GM10248 (cell line): ENCODE data around the gene SLCO2A1.
A peak's percentile ranks its signal among the peaks of the same experiment; 100 is the strongest.

Experiments
- CTCF ChIA-PET: fragments of 300-600 bp; sonication (Branson Sonifier 250); formaldehyde crosslinking; extraction: SDS; loops from one replicate; lab custom pipeline; 2021; ENCODE audit warnings: antibody characterized with exemption; lab: Yijun Ruan, JAX
- POLR2A ChIA-PET: fragments of 350-650 bp; sonication (Branson Sonifier 250); formaldehyde crosslinking; extraction: SDS; loops from one replicate; lab custom pipeline; 2020; ENCODE audit warnings: antibody characterized with exemption; lab: Yijun Ruan, JAX
- DNase-seq: peaks from one replicate; pipeline ENCODE4 v3.0.0; 2012; ENCODE audit errors: extremely low spot score
- TF ChIP-seq, protein P1 (sequence below): IDR thresholded peaks from 2 replicates; pipeline ENCODE4 v1.5.1; 2012; ENCODE audit warnings: mild to moderate bottlenecking, low read depth; ENCODE audit errors: extremely low read depth, missing control alignments, control extremely low read depth

The SLCO2A1 gene

DNA sequence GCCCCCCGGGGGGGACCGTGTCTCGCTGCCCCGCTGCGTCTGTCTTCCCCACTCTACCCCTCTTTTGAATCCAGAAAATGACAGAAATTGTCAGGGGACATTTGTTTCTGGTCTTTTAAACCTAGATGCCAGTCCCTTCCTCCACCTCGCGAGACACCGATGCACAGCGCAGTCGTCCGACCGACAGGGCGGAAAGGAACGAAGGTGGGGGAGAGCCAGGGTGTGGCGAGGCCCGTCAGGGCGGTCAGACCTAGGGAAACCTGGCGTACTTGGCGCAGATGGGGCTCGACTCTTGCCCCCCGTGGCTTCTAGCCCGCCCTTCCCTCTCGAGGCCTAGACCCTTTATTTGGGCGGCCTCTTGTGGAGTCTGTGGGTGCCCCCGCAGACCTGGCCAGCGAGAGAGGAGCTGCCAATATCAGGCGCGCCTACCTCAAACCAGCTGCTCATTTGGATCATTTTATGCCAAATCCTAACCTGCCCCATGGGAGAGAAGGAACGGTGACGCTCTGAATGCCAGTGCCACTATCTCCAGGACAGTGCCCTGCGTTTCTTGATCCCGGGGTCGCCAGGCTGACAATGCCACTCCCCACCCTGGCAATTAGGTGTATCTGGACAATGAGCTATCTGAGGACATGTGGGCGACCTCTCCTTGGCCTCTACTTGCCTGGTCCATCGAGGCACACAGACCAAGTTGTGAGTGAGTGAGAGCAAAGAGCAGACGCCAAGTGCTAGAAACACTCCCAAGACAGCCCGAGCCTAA is 133.5 kb downstream of the SLCO2A1 start:
- DNase-seq, result no peak
- TF ChIP-seq, protein P1, sequence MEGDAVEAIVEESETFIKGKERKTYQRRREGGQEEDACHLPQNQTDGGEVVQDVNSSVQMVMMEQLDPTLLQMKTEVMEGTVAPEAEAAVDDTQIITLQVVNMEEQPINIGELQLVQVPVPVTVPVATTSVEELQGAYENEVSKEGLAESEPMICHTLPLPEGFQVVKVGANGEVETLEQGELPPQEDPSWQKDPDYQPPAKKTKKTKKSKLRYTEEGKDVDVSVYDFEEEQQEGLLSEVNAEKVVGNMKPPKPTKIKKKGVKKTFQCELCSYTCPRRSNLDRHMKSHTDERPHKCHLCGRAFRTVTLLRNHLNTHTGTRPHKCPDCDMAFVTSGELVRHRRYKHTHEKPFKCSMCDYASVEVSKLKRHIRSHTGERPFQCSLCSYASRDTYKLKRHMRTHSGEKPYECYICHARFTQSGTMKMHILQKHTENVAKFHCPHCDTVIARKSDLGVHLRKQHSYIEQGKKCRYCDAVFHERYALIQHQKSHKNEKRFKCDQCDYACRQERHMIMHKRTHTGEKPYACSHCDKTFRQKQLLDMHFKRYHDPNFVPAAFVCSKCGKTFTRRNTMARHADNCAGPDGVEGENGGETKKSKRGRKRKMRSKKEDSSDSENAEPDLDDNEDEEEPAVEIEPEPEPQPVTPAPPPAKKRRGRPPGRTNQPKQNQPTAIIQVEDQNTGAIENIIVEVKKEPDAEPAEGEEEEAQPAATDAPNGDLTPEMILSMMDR, result no peak
- POLR2A ChIA-PET, result no interaction called here
- CTCF ChIA-PET, result interaction anchor here (1.1 to 1.3 kb wide), 2 partner anchors 9 to 14 kb away, joined by 4 read pairs; no protein-coding TSS in a partner anchor

DNA sequence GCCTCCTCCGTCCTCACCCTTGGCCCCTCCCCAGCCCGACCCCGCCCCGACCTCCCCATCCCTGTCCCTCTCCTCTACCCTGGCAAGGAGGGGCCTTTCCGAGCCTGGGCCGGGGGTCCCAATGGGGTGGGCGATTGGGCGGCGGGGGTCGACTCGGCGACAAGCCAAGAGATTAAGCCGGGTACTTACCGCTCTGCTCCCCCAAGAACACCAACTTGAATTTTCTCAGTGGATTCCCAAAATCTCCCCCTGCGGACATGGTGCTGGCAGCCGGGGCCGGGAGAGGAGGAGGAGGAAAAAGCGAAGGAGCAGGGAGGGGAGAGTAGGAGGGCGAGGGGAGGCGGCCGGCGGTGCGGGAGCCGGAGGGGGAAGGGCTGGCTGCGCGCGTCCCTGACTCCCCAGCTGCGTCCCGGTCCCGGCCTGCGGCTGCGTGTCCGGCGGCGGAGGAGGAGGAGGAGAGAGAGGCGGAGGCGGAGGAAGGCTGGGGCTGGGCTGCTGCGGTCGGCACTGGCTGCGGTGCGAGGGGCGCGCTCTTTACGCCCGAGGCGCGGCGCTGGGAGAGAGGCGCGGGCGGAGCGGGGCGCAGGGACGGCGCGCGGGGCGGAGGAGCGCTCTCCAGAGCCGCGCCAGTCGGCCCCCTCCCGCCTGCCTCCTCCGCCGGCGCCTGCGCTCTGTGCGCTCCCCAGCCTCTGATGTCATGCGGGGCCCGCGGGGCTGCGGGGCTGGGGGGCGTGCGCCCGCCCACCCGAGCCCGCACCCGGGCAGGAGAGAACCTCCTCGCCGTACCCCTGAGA is 134.3 kb downstream of the SLCO2A1 start, which contains the start of gene RAB6B:
Gene RAB6B, minus strand, starts transcription at position 675 of the 794 bp plus-strand sequence. Its CDS starts 416 bp downstream, at position 259.
- TF ChIP-seq, protein P1, result no peak
- CTCF ChIA-PET, result no interaction called here
- DNase-seq, result peak; percentile 50
- POLR2A ChIA-PET, result no interaction called here

DNA sequence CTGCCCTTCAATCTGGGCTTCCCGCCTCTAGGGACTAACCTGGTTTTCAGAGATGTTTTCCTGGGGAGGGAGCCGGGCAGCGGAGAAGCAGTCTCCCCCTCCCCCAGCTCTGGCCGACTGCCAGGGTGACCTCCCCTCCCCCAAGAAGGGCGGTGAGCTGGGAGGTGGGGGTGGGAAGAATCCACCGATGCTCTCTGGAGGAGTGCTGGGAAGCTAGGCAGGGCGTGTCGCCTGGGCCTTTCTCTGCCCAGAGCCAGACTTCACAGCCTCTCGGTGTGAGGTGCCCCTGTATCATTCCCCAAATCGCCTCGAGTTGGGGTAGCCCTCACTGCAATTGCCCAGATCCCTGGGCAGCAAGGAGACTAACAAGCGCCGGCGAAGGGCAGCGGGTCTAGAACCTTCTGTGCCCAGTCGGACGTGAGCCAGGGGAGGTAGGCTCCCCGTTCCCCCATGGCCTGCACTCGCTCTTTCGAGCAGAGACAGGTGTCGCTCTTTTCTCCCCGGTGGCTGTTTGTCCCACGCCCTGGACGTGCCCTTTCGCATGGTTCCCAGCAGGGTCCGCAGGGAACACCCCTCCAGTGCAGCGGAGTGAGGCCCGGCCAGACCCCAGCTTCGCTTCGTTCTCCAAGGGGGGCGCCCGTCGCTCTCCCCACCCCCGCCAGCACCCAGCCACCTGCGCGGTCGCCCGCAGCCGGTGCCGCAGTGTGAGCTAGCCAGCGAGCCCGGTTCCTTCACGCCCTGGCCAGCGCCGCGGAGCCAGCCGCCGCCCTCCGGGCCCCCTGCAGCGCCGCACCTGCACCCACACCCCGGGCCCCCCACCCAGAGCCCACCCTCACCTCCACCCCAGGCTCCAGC is 135.1 kb downstream of the SLCO2A1 start:
- ChIA-PET CTCF (interaction anchor here (0.8 kb wide), 1 partner anchor 34 kb away, joined by 3 read pairs; no protein-coding TSS in a partner anchor), POLR2A (no interaction called here)
- TF ChIP-seq, protein P1, result no peak
- DNase-seq, result no peak

DNA sequence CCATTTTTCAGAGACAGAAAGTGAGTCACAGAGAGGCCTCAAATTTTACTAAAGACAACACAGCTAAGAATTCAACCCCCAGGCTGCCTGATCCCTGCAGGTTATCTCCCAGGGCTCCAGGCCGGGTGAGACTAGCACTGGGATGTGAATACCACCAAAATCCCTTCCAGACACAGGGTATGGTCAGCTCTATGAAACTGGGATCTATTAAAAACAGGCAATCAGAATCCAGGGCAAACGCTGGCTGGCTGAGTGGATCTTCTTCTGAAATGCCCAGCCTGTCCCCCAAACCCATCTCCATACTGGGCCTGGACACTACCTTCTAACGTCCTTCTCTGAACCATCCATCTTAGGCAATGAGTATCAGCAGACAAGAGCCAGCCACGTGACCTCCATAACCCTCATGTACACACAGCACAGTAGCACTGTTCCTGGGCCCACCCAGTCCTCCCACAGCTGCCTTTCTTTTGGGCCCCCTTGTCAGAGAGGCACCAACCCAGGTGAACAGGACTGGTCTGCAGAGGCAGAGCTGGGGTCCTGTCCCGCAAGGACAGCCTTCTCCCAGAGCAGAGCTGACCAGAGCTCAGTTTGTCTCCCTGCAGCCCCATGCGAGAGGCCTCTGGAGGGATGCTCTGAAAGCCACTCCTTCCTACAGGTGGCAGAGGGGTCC is 135.9 kb downstream of the SLCO2A1 start:
- no peak for DNase-seq
- TF ChIP-seq, protein P1, result no peak
- CTCF ChIA-PET, result interaction anchor here (0.8 to 1.0 kb wide), 2 partner anchors 13 to 35 kb away, joined by 3 read pairs; no protein-coding TSS in a partner anchor
- POLR2A ChIA-PET, result no interaction called here

DNA sequence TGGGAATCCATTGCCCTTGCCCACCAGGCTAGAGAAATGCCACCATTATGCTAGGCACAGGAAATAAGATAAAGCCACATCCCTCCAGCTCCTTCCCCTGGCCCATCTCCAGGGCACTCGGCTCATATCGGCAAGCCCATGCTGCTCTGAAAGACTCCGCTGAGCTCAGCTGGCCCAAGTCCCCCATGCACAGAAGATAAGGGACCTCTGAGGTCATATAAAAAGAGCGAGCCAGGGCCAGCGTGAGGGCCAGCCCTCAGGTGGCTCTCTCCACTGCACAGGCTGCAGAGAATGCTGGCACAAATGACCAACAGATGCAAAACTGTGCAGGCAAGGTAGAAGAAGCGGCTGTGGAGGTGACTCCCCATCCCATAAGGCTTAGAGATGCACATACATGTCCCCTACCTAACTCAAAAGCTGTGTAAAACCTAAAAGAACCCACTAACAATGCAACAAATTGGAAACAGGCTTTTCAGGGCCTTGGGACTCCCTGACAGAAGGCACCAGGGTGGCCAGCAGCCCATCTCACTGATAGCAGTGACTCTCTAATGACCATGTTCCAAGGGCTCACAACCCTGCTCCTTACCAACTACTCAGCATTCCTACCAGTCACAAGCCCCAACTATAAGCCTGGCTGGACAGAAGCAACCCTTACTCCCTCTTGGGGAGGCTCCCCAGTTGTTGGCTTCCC is 137.0 kb downstream of the SLCO2A1 start:
- TF ChIP-seq, protein P1, result no peak
- ChIA-PET POLR2A (no interaction called here), CTCF (interaction anchor here (1.1 kb wide), 1 partner anchor 13 kb away, joined by 5 read pairs; no protein-coding TSS in a partner anchor)
- no peak for DNase-seq
